GM12878 (cell line): Measurements from ENCODE around the gene HES7. TPM values are rescaled to one million over a fixed set of nuclear protein-coding genes. Genes with fewer than 3 reads are reported as not detected.

Experiments
- ASH2L ChIP-seq: fragments of 300-600, 200-600 bp; sonication (generic); IDR thresholded peaks from 2 replicates; pipeline ENCODE4 v1.6.1; 2017; ENCODE audit warnings: low read depth, mild to moderate bottlenecking, borderline replicate concordance
- ATF7 ChIP-seq: fragments of 450-650 bp; IDR thresholded peaks from 2 replicates; pipeline ENCODE4 v1.6.1; 2016; ENCODE audit warnings: low read depth, mild to moderate bottlenecking
- BHLHE40 ChIP-seq, 2 experiments: fragments of 450-650 bp in 1 of 2; IDR thresholded peaks; 2 replicates each; pipeline ENCODE4 v1.6.1; 2011 to 2017; ENCODE audit warnings: low read depth in 2 of 2, borderline replicate concordance in 1 of 2, improper control_type of control experiment in 1 of 2, low read length in 1 of 2, mild to moderate bottlenecking in 1 of 2
- CBX5 ChIP-seq: sonication (generic); IDR thresholded peaks from 2 replicates; pipeline ENCODE4 v1.6.1; 2016; ENCODE audit warnings: low read depth, moderate library complexity, mild to moderate bottlenecking, inconsistent platforms
- CEBPB ChIP-seq, 2 experiments: fragments of 150-350 bp in 1 of 2; IDR thresholded peaks; 2 replicates each; pipeline ENCODE4 v1.6.1; 2012 to 2014; ENCODE audit warnings: low read depth in 2 of 2, low read length in 2 of 2, borderline replicate concordance in 1 of 2, inconsistent platforms in 1 of 2
- CREB1 ChIP-seq: IDR thresholded peaks from 2 replicates; pipeline ENCODE4 v1.6.1; 2012; ENCODE audit warnings: low read depth, mild to moderate bottlenecking, inconsistent platforms
- CREM ChIP-seq: IDR thresholded peaks from 2 replicates; pipeline ENCODE4 v1.6.1; 2014; ENCODE audit warnings: antibody characterized with exemption, low read depth
- HDAC2 ChIP-seq: fragments of 200-600 bp; sonication (generic); IDR thresholded peaks from 2 replicates; pipeline ENCODE4 v1.6.1; 2017
- JUND ChIP-seq: IDR thresholded peaks from 2 replicates; pipeline ENCODE4 v1.6.1; 2012; ENCODE audit warnings: low read depth, mild to moderate bottlenecking, low read length, improper control_type of control experiment, moderate library complexity
- KDM1A ChIP-seq: fragments of 200-600 bp; sonication (generic); IDR thresholded peaks from 2 replicates; pipeline ENCODE4 v1.6.1; 2016; ENCODE audit warnings: borderline replicate concordance
- MEF2B ChIP-seq: fragments of 450-650 bp; IDR thresholded peaks from 2 replicates; pipeline ENCODE4 v1.6.1; 2018; ENCODE audit warnings: mild to moderate bottlenecking, moderate library complexity; ENCODE audit not compliant: partially characterized antibody, poor library complexity, severe bottlenecking
- NFIC ChIP-seq: IDR thresholded peaks from 2 replicates; pipeline ENCODE4 v1.6.1; 2012; ENCODE audit warnings: low read depth, mild to moderate bottlenecking, inconsistent platforms, low read length, moderate library complexity
- NFXL1 ChIP-seq: fragments of 450-650 bp; IDR thresholded peaks from 2 replicates; pipeline ENCODE4 v1.6.1; 2017; ENCODE audit warnings: antibody characterized with exemption, mild to moderate bottlenecking, borderline replicate concordance
- NR2C1 ChIP-seq: fragments of 450-650 bp; IDR thresholded peaks from 2 replicates; pipeline ENCODE4 v1.6.1; 2017; ENCODE audit warnings: antibody characterized with exemption, mild to moderate bottlenecking, moderate library complexity
- PML ChIP-seq: IDR thresholded peaks from 2 replicates; pipeline ENCODE4 v1.6.1; 2012; ENCODE audit warnings: low read length, inconsistent platforms
- POLR2AphosphoS2 ChIP-seq: IDR thresholded peaks from 2 replicates; pipeline ENCODE4 v1.6.1; 2011; ENCODE audit warnings: low read depth, mild to moderate bottlenecking, low read length, improper control_type of control experiment, moderate library complexity
- RAD21 ChIP-seq: IDR thresholded peaks from 2 replicates; pipeline ENCODE4 v1.6.1; 2011; ENCODE audit warnings: mild to moderate bottlenecking, low read depth, low read length, moderate library complexity; ENCODE audit not compliant: insufficient read depth
- RFX5 ChIP-seq: IDR thresholded peaks from 2 replicates; pipeline ENCODE4 v1.6.1; 2011; ENCODE audit warnings: low read depth, low read length, improper control_type of control experiment
- SPI1 ChIP-seq: IDR thresholded peaks from 2 replicates; pipeline ENCODE4 v1.6.1; 2011; ENCODE audit warnings: low read depth, mild to moderate bottlenecking, low read length, moderate library complexity, borderline replicate concordance; ENCODE audit not compliant: insufficient read depth
- TAF1 ChIP-seq: IDR thresholded peaks from 2 replicates; pipeline ENCODE4 v1.6.1; 2011; ENCODE audit warnings: mild to moderate bottlenecking, low read depth, low read length, borderline replicate concordance
- TARDBP ChIP-seq: IDR thresholded peaks from 2 replicates; pipeline ENCODE4 v1.6.1; 2016; ENCODE audit warnings: borderline replicate concordance
- TBL1XR1 ChIP-seq: IDR thresholded peaks from 2 replicates; pipeline ENCODE4 v1.6.1; 2012; ENCODE audit warnings: low read depth, low read length, improper control_type of control experiment
- TCF3 ChIP-seq: IDR thresholded peaks from 2 replicates; pipeline ENCODE4 v1.6.1; 2012; ENCODE audit warnings: low read depth, mild to moderate bottlenecking, low read length, borderline replicate concordance; ENCODE audit not compliant: insufficient read depth
- ZSCAN29 ChIP-seq: fragments of 450-650 bp; IDR thresholded peaks from 2 replicates; pipeline ENCODE4 v1.6.1; 2017; ENCODE audit warnings: mild to moderate bottlenecking, moderate library complexity
- polyA plus RNA-seq, 11 experiments: library from polyadenylated mRNA; depleted of rRNA in 4 of 11; unstranded in 6 of 11; stranded (reverse) in 5 of 11; fragments of >200 nt; fragmentation: Nextera tagmentation in 4 of 11; fragmentation: Illumina TruSeq in 1 of 11; extraction: Ambion mirVana in 4 of 11; extraction: Trizol in 1 of 11; gene quantifications; 1 replicate in 1 of 11; 2 replicates in 10 of 11; pipeline versions ENCODE4 v1.2.1 to v1.2.3, GENCODE V29; 2011 to 2016; ENCODE audit warnings: inconsistent platforms in 2 of 11, missing spikeins in 2 of 11, low read depth in 1 of 11
- total RNA-seq, 4 experiments: library from RNA; depleted of rRNA in 3 of 4; stranded (reverse); fragments of >200 nt in 3 of 4; fragmentation: Illumina TruSeq in 1 of 4; extraction: Trizol in 1 of 4; gene quantifications; 2 replicates each; pipeline versions ENCODE4 v1.2.1 to v1.2.3, GENCODE V29; 2013 to 2021
- TF ChIP-seq, protein P1 (sequence below): IDR thresholded peaks from 2 replicates; pipeline ENCODE4 v1.6.1; 2011; ENCODE audit warnings: borderline replicate concordance, low read depth, mild to moderate bottlenecking, moderate library complexity, mixed read lengths, low read length; ENCODE audit not compliant: insufficient read depth; ENCODE audit errors: extremely low read length
- TF ChIP-seq, protein P2 (sequence below): fragments of 450-650 bp; IDR thresholded peaks from 2 replicates; pipeline ENCODE4 v1.6.1; 2017; ENCODE audit warnings: mild to moderate bottlenecking, moderate library complexity

The HES7 gene
- total and polyA plus RNA-seq, 10 of the 15 experiments (the other 5 are each of a cell fraction or from before 2014, with no cell fraction given) = 0.07 to 1.3 (median 0.63) TPM; not detected in 4

DNA sequence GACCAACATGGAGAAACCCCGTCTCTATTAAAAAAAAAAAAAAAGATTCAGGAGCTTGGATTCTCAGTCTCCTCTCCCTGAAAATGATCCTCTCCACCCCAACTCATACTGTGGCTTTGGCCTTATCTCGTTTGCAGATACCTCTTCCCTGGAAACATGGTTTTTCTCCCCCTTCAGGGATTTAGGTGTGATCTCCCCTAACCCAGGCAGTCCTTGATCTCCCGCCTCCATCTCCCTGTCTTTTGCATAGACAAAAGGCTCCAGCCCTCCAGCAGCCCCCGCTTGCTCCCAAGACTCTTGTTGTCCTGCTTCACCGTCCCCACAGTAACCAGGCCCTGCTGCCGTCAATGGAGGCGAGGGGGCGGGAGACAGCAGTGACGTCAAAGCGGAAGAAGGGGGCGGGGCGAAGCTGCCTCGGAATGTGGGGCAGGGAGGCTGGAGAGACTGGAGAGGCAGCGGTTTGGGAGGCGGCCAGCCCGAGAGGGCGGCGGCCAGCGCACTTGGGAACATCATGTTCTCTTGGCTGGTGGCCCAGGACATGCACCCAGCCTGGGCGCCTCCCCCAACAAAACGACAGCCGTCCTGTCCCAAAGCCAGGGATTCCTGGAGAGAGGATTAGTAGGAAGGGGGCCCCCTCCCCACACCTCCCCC, 30.2 kb upstream of the HES7 start (continued):
- TF ChIP-seq ATF7 (peak; percentile 74), TBL1XR1 (no peak), CREB1 (peak; percentile 92), TAF1 (no peak), NR2C1 (no peak), POLR2AphosphoS2 (peak; percentile 40; the same call in 1 of the 2 replicates), TARDBP (no peak), CEBPB (IDR thresholded peaks at IDR 0.05; ENCODE audit: borderline replicate concordance in 1 of 2, low read depth in 2 of 2, low read length in 2 of 2) (no peak), CREM (peak; percentile 83), RAD21 (no peak), PML (no peak), KDM1A (no peak), TCF3 (no peak), SPI1 (no peak), ZSCAN29 (no peak), RFX5 (peak; percentile 58; the same call in 1 of the 2 replicates), JUND (no peak), CBX5 (no peak), NFIC (no peak), MEF2B (no peak), NFXL1 (no peak), ASH2L (no peak), HDAC2 (no peak), BHLHE40 (IDR thresholded peaks at IDR 0.05; ENCODE audit: borderline replicate concordance in 1 of 2, low read depth in 2 of 2, low read length in 1 of 2) (peak; percentile 13 to 37; a peak in 1 of 4 replicates)
- TF ChIP-seq, protein P1, sequence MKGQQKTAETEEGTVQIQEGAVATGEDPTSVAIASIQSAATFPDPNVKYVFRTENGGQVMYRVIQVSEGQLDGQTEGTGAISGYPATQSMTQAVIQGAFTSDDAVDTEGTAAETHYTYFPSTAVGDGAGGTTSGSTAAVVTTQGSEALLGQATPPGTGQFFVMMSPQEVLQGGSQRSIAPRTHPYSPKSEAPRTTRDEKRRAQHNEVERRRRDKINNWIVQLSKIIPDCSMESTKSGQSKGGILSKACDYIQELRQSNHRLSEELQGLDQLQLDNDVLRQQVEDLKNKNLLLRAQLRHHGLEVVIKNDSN = no peak
- TF ChIP-seq, protein P2, sequence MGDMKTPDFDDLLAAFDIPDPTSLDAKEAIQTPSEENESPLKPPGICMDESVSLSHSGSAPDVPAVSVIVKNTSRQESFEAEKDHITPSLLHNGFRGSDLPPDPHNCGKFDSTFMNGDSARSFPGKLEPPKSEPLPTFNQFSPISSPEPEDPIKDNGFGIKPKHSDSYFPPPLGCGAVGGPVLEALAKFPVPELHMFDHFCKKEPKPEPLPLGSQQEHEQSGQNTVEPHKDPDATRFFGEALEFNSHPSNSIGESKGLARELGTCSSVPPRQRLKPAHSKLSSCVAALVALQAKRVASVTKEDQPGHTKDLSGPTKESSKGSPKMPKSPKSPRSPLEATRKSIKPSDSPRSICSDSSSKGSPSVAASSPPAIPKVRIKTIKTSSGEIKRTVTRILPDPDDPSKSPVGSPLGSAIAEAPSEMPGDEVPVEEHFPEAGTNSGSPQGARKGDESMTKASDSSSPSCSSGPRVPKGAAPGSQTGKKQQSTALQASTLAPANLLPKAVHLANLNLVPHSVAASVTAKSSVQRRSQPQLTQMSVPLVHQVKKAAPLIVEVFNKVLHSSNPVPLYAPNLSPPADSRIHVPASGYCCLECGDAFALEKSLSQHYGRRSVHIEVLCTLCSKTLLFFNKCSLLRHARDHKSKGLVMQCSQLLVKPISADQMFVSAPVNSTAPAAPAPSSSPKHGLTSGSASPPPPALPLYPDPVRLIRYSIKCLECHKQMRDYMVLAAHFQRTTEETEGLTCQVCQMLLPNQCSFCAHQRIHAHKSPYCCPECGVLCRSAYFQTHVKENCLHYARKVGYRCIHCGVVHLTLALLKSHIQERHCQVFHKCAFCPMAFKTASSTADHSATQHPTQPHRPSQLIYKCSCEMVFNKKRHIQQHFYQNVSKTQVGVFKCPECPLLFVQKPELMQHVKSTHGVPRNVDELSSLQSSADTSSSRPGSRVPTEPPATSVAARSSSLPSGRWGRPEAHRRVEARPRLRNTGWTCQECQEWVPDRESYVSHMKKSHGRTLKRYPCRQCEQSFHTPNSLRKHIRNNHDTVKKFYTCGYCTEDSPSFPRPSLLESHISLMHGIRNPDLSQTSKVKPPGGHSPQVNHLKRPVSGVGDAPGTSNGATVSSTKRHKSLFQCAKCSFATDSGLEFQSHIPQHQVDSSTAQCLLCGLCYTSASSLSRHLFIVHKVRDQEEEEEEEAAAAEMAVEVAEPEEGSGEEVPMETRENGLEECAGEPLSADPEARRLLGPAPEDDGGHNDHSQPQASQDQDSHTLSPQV = no peak
